Measurements from ENCODE around the gene ZNHIT3.
"Not testable (repeated sequence)": the region's sequence is repeated elsewhere in the genome, so short reads cannot be mapped to it uniquely, and the experiment has no call there.

ZNHIT3 gene

GRCh38 chr17:36486204-36487194 lies at the start of gene ZNHIT3:
ZNHIT3 (plus strand) TSS chr17:36486681; CDS start chr17:36486700, 19 bp downstream.
- DNase-seq (ENCODE audit: low spot score): peak; percentile 98

- DNase-seq (ENCODE audit: low spot score): not testable (repeated sequence)
Observed at GRCh38 chr17:36441792-36442191, 44.7 kb upstream of the ZNHIT3 start.

- DNase-seq (ENCODE audit: low spot score): no peak
Observed at GRCh38 chr17:36443777-36444176, 42.7 kb upstream of the ZNHIT3 start.

GRCh38 chr17:36449997-36450396 lies 36.5 kb upstream of the ZNHIT3 start:
- not testable (repeated sequence) for DNase-seq (ENCODE audit: low spot score)

DNA sequence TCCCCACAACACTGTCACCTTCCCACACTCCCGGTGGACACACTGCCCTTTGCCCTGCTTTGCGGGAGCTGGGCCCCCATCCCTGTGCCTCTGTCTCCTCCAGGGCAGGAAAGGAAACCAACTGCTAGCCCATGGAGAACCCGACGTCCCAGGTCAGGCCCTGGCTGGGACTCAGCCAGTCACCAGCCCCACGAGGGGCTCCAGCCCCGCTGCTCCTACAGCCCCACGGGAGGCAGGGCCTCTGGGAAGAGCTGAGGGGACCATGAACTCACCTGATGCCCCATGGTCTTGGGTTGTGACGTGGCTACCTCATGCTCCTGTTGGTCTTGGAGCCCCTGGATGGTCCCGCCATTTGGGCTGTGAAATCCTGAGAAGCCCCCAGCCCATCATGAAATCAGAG lies 33.6 kb upstream of the ZNHIT3 start:
- not testable (repeated sequence) for DNase-seq (ENCODE audit: low spot score)

DNA sequence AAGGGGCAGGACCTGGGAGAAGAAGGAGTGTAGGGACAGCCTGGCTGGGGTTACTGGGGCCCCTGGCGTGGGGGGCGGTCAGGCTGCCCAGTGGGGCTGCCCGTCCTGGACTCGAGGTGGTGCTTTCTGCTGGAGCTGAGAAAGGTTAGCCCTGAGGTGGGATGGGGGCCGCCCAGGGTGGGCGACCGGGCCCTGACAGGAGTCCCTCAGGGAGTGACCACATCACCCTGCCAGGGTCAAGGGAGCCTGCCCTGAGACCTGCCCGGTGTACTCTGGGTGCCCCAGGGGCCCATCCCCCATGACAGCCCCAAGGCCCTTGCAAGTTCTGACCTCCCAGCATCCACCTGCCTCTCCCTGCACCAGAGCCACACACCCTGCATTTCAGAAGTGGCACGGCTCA lies 28.8 kb upstream of the ZNHIT3 start:
- not testable (repeated sequence) for DNase-seq (ENCODE audit: low spot score)

DNA sequence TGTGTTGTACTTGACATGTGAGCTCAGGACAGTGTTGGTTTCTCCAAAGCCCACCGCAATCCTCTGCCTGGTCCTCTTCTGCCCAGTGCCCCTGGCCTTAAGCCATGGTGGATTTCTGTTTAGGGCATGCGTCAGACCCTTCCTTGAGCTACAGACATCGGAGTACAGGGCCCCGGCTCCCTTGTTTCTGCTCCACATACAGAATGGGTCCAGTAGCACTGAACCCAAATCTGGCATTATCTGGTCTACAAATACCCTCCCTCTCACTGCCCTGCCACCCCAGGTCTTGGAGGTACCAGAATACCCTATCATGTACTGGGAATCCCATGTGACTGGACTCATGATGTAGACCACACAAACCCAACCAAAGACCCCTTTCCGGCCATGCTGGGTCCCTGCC lies 27.4 kb upstream of the ZNHIT3 start:
- DNase-seq (ENCODE audit: low spot score): no peak

DNA sequence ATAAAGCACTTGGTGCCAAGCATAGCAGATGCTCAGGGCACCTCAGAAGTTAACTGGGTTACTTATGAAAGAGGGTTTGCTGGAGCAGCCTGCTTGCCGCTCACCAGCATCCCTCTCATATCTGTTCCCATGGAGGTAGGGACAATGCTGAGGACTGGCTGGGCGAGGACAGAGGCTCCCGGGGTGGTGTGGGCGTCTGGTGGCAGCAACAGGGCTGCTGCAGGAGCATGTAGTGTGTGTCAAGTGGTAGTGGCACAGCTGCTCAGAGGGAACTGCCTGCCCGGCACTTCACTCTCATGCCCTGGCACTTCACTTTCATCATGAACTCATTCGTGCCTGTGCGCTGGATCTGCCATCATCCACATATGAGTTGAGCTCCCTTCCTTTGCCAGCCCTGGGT lies 26.9 kb upstream of the ZNHIT3 start:
- DNase-seq (ENCODE audit: low spot score): no peak

DNA sequence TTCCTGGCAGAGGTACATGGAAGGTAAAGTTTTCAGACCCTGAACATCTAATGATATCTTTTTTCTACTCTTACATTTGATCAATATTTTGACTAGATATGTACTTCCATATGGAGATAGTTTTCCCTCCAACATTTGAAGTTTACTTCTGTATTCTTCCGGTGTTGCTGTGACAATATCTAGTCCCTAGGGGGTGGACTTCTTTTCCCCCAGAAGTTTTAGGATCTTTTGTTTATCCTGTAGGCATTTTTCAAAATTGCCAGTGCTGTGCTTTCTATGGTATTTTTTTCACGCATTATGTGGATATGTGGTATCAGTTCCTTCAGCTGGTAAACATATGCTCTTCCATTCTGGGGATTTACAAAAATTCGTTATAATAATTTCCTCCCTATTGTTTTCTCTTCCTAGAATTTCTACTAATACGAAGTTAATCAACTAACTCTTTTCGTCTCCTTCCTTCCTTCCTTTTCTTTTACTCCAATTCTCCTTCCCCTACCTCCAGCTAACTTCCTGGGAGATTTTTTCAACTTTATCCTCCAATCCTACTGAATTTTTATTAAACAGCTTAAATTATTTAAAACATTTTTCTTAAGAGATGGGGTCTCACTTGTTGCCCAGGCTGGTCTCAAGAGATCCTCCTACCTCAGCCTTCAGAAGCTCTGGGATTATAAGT lies 26.1 kb upstream of the ZNHIT3 start:
- DNase-seq (ENCODE audit: low spot score): no peak

GRCh38 chr17:36461330-36462110 lies 25.0 kb upstream of the ZNHIT3 start:
- no peak for DNase-seq (ENCODE audit: low spot score)

GRCh38 chr17:36463916-36464764 lies 22.3 kb upstream of the ZNHIT3 start:
- peak; percentile 96 for DNase-seq (ENCODE audit: low spot score)

DNA sequence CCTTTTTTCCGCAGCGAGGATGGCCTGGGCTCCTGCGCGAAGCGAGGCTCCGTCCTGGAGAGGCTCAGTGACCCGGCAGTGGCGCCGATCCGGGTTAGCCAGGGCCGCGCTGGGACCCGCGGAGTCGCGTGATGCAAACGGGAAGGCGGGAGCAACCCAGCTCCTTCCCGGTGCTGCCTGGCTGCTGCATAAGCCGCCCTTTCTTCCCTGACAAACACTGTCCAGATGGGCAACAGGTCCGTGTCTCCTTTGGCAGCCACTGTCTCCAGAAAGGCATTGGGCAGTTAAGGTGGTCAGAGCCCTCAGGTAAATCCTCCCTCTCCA lies 21.8 kb upstream of the ZNHIT3 start:
- no peak for DNase-seq (ENCODE audit: low spot score)

- DNase-seq (ENCODE audit: low spot score): no peak
Observed at GRCh38 chr17:36468903-36469635, 17.4 kb upstream of the ZNHIT3 start.

DNA sequence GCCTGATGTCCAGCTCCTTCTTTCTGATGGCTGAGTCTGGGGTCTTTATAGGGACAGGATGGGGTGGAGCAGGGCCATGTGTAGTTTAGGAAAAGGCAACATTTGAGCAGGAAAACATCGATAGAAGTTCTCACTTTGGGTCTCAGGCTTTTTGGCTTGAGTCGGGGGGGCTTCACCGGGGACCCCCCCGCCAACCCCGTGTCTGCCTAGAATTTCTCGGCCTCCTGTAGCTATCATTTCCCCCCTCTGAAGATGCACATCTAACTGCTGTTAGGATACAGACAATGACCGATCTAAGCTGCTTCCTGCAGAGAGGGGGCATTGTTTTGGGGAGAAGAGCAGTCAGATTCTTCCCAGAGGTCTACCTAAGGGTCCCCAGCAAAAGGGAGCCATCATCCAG lies 16.7 kb upstream of the ZNHIT3 start:
- no peak for DNase-seq (ENCODE audit: low spot score)

DNA sequence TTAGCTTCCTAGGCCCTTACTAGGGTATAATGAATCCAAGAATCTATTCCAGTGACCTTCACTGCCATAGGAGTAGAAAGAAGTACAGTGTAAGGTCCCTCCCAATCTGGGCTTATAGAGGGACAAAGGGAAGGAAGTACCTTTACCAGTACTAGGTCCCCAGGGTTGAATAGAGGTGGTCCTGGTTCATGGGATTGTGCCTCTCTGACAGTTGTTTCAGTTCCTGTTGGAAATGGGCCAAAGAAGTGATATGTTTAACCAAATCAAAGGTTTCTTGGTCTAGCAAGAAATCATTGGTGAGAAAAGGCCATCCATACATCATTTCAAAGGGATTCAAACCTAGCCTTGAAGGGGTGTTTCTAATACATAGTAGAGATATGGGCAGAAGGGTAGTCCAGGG lies 16.0 kb upstream of the ZNHIT3 start:
- DNase-seq (ENCODE audit: low spot score): no peak

GRCh38 chr17:36474571-36474970 lies 11.9 kb upstream of the ZNHIT3 start:
- DNase-seq (ENCODE audit: low spot score): no peak

GRCh38 chr17:36475346-36475970 lies 11.0 kb upstream of the ZNHIT3 start:
- DNase-seq (ENCODE audit: low spot score): no peak

GRCh38 chr17:36481829-36482228 lies 4.7 kb upstream of the ZNHIT3 start:
- DNase-seq (ENCODE audit: low spot score): no peak

DNA sequence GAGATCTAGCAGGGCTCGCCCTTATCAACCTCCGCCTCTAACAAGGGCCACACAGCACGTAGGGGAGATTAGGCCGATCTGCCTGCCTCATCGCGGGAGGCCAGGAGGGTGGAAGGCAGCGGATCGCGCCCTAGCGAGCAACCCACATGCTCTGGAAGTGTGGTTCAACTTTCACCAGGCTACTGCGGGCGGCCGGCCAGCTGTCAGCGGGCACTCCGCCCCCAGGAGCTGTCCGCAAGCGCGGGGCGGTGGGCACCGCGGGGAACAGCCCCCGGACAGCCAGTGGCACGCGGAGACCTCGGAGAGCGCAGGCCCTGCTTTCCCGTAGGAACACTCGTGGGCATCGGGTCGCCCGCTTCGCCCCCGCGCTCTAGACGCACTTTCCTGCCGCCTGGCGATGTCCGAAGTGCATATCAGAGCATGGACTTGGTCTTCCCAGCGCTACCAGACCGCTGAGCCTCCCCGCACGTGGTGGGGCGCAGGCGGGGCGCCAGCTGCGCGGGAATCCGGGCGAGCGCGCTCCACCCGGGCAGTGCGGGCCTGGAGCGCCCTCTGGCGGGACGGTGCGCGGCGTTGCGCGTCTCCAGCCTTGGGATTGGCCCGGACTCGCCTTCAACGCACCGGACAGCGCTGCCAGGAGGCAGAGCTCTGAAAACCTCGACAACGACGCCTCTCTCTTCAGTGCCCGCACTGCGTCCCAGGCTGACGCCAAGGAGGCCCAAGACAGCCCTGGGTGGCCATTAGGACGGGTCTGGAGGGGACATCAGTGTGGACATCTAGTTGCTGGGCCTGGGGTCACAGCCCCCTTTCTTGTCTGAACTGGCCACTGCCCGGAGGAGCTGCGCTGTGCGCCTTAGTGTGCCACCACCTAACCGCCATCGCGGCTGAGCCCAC lies 3.6 kb upstream of the ZNHIT3 start:
- DNase-seq (ENCODE audit: low spot score): peak; percentile 96
